Aorta (tissue), 5 donors: Measurements from ENCODE around the gene RTL1. TPM values are rescaled to one million over a fixed set of nuclear protein-coding genes. Genes with fewer than 3 reads are reported as not detected.

ENCODE experiments used
- ATAC-seq: fragments of 200-7000 bp; cut with Tn5 transposase; one replicate; pipeline ENCODE4 v1.9.1; 2022; ENCODE audit warnings: moderate library complexity; ENCODE audit not compliant: low FRiP score
- DNase-seq, 2 donors: peaks; one replicate each; pipeline ENCODE4 v3.0.0-alpha.2; 2020
- H3K27ac ChIP-seq, 2 donors: one replicate each; pipeline ENCODE4 v1.5.1; 2013; ENCODE audit warnings: low read length in 2 of 2, mild to moderate bottlenecking in 2 of 2, moderate library complexity in 2 of 2, control low read depth in 1 of 2, inconsistent platforms in 1 of 2, low read depth in 1 of 2
- H3K27me3 ChIP-seq, 2 donors: one replicate each; pipeline ENCODE4 v1.6.1; 2013; ENCODE audit warnings: control low read depth in 1 of 2, low read length in 1 of 2, mild to moderate bottlenecking in 1 of 2, moderate library complexity in 1 of 2; ENCODE audit not compliant: insufficient read depth in 2 of 2, control insufficient read depth in 1 of 2
- H3K36me3 ChIP-seq, 2 donors: one replicate each; pipeline ENCODE4 v1.6.1; 2013; ENCODE audit warnings: control low read depth in 1 of 2, low read length in 1 of 2, mild to moderate bottlenecking in 1 of 2; ENCODE audit not compliant: insufficient read depth in 2 of 2, control insufficient read depth in 1 of 2
- H3K4me1 ChIP-seq, 2 donors: one replicate each; pipeline ENCODE4 v1.6.1; 2013; ENCODE audit warnings: low read length in 2 of 2, control low read depth in 1 of 2, mild to moderate bottlenecking in 1 of 2, moderate library complexity in 1 of 2; ENCODE audit not compliant: insufficient read depth in 2 of 2, control insufficient read depth in 1 of 2
- H3K4me3 ChIP-seq, 2 donors: one replicate each; pipeline ENCODE4 v1.5.1; 2013; ENCODE audit warnings: low read length in 2 of 2, control low read depth in 1 of 2, mild to moderate bottlenecking in 1 of 2
- H3K9me3 ChIP-seq: one replicate; pipeline ENCODE4 v1.6.1; 2013; ENCODE audit warnings: mild to moderate bottlenecking, low read length; ENCODE audit not compliant: control insufficient read depth
- WGBS, 2 donors: extraction: QIAGEN DNeasy Blood & Tissue Kit; methylation state at CpG; one replicate each; pipeline ENCODE4 v1.1.7; 2013; 5-methylcytosine and 5-hydroxymethylcytosine counted together
- intact Hi-C, 2 donors: fragments of 100-400 bp; cut with DNase I; formaldehyde crosslinking; loops; one replicate each; pipeline versions ENCODE4 v1.14.2 to v1.15.0; 2022
- long read RNA-seq, 2 donors: library from polyadenylated mRNA; unstranded; transcript quantifications; one replicate each; pipeline ENCODE4 v2.0.0, GENCODE V29; 2020 to 2021
- polyA plus RNA-seq, 2 donors: library from polyadenylated mRNA; stranded (reverse); fragments of 200-250 nt; gene quantifications; one replicate each; pipeline ENCODE4 v1.2.3, GENCODE V29; 2013
- total RNA-seq, 2 donors: library from RNA; stranded (reverse); fragmentation: NEBNext Ultra II Directional; extraction: Animal tissue kit (Norgen Biotek cat#: 25700); gene quantifications; one replicate each; pipeline ENCODE4 v1.2.1, GENCODE V29; 2021
- donor health status: healthy with polysubstance abuse.
- donor health status: Bipolar disorder and iron deficiency.
- donor health status: DM: no; HTN: no; CAD: no.
- donor health status: DM: no; HTN: no; CAD: no.
- donor health status: DM: yes; HTN: yes; CAD: no.

The RTL1 gene
- total RNA-seq: not detected
- not detected for polyA plus RNA-seq
- long read RNA-seq, donor 1: 0 reads
- long read RNA-seq, donor 2, partial matches to known transcripts: 0 of 5 reads
- long read RNA-seq, donor 2, other reads (novel, unspliced or antisense): 5 of 5 reads

GRCh38 chr14:100903672-100904185, at the start of gene RTL1:
Gene RTL1 (minus strand): TSS chr14:100903722. CDS start chr14:100884788, 18,934 bp downstream.
- H3K36me3 ChIP-seq: no peaks in the 10 kb centered on the region
- peak in 1 of 2 donors; percentile 65 for DNase-seq
- ATAC-seq: no peak
- H3K27ac ChIP-seq: no peak within 1 kb of the TSS
- 65 to 67% methylated on average over 12 of the region's 12 CpGs for WGBS, 2 donors
- intact Hi-C loops: no loop called here
- H3K9me3 ChIP-seq: no peaks in the 10 kb centered on the region
- no peaks in the 10 kb centered on the region for H3K27me3 ChIP-seq
- H3K4me1 ChIP-seq: no peaks in the 10 kb centered on the region
- no peak within 1 kb of the TSS for H3K4me3 ChIP-seq

DNA sequence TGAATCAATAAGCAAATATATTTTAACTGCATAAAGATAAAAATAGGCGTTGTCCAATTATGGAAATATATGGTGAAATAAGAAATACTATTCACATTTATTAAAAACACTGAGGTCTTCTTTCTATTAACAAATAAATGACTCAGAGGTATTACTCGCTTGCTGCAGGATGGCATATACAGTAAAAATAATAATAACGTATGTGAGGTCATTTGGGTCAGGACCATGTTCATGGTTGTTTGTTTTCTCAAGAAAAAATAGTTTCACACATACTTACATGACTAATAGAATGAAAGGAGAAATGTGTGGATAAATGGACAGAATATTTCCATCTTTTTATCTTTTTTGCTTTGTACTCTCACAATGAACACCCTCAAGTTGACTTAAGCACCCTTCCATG, 46.5 kb upstream of the RTL1 start:
- no peak overlapping the region for H3K4me3 ChIP-seq
- intact Hi-C loops: no loop called here
- no peaks in the 10 kb centered on the region for H3K9me3 ChIP-seq
- no peak overlapping the region for H3K27ac ChIP-seq
- no peaks in the 10 kb centered on the region for H3K36me3 ChIP-seq
- no peaks in the 10 kb centered on the region for H3K4me1 ChIP-seq
- WGBS, 2 donors: 68 to 72% methylated on average over 3 of the region's 3 CpGs
- H3K27me3 ChIP-seq: no peaks in the 10 kb centered on the region
- DNase-seq (no peak), ATAC-seq (no peak)

DNA sequence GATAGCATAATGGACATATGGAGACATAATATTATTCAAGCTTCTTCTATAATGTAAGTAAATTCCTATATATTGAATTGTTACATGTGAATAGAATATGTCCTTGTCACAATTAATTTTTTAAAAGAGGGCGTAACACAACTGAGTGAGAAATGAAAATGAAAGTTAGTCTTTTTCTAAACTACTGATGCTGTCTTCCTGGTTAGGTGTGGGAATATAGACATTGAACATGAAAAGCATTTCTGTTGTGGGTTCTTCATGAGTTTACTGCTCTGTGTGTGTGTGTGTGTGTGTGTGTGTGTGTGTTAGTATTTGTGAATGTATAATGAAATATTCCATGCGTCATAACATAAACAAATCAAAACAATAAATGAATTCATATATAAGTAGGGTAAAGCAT, 40.5 kb upstream of the RTL1 start:
- H3K4me1 ChIP-seq: no peaks in the 10 kb centered on the region
- 90 to 91% methylated on average over 2 of the region's 2 CpGs for WGBS, 2 donors
- H3K27me3 ChIP-seq: no peaks in the 10 kb centered on the region
- intact Hi-C loops: no loop called here
- DNase-seq: no peak
- no peaks in the 10 kb centered on the region for H3K36me3 ChIP-seq
- H3K27ac ChIP-seq: no peak overlapping the region
- no peak for ATAC-seq
- no peaks in the 10 kb centered on the region for H3K9me3 ChIP-seq
- no peak overlapping the region for H3K4me3 ChIP-seq

- Histone ChIP-seq H3K36me3 (no peaks in the 10 kb centered on the region), H3K4me1 (no peaks in the 10 kb centered on the region), H3K27ac (no peak overlapping the region), H3K9me3 (no peaks in the 10 kb centered on the region), H3K4me3 (no peak overlapping the region), H3K27me3 (no peaks in the 10 kb centered on the region)
- intact Hi-C loops: no loop called here
- WGBS, 2 donors: 89 to 90% methylated on average over 2 of the region's 2 CpGs
- DNase-seq (no peak), ATAC-seq (no peak)
Measured at GRCh38 chr14:100930270-100930669, 26.7 kb upstream of the RTL1 start.

- no peak overlapping the region for H3K27ac ChIP-seq
- intact Hi-C loops: no loop called here
- H3K4me3 ChIP-seq: no peak overlapping the region
- 57 to 59% methylated on average over 2 of the region's 2 CpGs for WGBS, 2 donors
- no peaks in the 10 kb centered on the region for H3K36me3 ChIP-seq
- ATAC-seq (no peak), DNase-seq (no peak)
- no peaks in the 10 kb centered on the region for H3K4me1 ChIP-seq
- H3K27me3 ChIP-seq: no peaks in the 10 kb centered on the region
- no peaks in the 10 kb centered on the region for H3K9me3 ChIP-seq
Measured at GRCh38 chr14:100915560-100915959, 12.0 kb upstream of the RTL1 start.

- no peaks in the 10 kb centered on the region for H3K4me1 ChIP-seq
- intact Hi-C loops: no loop called here
- H3K9me3 ChIP-seq: no peaks in the 10 kb centered on the region
- no peaks in the 10 kb centered on the region for H3K36me3 ChIP-seq
- no peaks in the 10 kb centered on the region for H3K27me3 ChIP-seq
- no peak overlapping the region for H3K27ac ChIP-seq
- ATAC-seq (no peak), DNase-seq (no peak)
- WGBS, 2 donors: 67 to 69% methylated on average over 3 of the region's 3 CpGs
- no peak overlapping the region for H3K4me3 ChIP-seq
Measured at GRCh38 chr14:100914597-100915021, 11.1 kb upstream of the RTL1 start.

DNA sequence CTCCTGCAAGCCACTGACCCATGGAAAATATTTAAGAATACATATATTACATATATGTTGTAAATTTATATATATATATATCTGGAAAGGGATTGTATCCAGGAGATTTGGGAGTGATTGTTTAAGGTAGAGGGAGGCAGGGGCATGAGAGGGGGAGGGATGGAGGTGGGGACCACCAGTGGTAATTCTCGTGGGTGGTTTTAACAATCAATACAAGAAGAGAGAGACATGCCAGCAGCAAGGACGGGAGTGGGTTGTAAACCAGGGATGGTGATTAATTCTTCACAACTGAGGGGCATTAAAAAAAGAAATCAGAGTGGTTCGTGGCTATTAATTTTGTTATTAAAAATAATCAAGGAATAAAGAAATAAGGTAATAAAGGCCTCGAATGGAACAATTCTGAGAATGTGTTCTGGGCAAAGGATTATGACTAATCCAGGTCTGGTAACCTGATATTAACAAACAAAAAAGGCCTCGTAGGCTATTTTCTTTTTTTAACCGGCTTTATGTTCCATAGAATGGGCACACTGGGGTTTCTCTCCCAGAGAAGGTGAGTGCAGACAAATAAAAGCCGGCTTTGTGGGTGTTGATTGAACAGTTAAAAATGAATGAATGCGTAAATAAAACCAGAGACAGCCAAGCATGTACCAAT, 8.3 kb upstream of the RTL1 start:
- intact Hi-C loops: no loop called here
- 66 to 67% methylated on average over 8 of the region's 8 CpGs for WGBS, 2 donors
- Histone ChIP-seq H3K27me3 (no peaks in the 10 kb centered on the region), H3K9me3 (no peaks in the 10 kb centered on the region), H3K36me3 (no peaks in the 10 kb centered on the region), H3K27ac (no peak overlapping the region), H3K4me3 (no peak overlapping the region), H3K4me1 (no peaks in the 10 kb centered on the region)
- ATAC-seq: no peak
- DNase-seq: no peak

DNA sequence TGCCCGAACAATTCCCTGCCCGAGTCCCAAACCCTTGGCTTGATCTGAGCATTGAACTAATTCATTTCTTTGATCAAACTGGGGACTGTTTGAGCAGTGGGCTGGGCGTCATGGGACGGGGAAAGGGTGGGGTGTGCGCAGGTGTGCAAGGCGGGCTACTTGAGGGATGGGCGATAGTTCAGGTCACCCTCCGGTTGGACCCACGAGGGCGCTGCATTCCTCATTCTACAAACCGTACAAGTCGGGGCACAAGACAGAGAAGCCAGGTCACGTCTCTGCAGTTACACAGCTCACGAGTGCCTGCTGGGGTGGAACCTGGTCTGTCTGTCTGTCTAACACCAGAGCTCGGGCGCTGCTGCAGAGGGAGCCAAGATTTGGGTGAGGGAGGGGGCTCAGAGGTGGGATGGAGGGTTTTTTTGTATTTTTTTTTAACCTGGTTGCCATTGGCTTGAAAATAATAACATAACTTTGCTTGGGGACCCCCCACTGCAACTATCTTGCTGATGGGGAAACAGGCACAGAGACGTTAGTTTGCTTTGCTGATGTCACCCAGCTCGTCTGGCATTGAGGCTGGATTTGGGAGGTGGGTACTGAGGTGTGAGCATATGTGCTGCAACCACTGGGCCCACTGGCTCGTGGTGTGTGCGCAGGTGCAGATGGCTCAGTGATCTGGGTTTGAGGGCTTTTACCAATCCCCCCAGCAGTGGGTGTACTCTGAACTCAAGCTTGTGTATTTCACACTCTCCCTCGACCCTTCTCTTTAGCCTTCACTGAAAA, 7.6 kb upstream of the RTL1 start:
- ATAC-seq (no peak), DNase-seq (peak in 1 of 2 donors; percentile 61)
- H3K27me3 ChIP-seq: no peaks in the 10 kb centered on the region
- no peak overlapping the region for H3K27ac ChIP-seq
- intact Hi-C loops: no loop called here
- no peaks in the 10 kb centered on the region for H3K4me1 ChIP-seq
- no peaks in the 10 kb centered on the region for H3K36me3 ChIP-seq
- H3K4me3 ChIP-seq: no peak overlapping the region
- no peaks in the 10 kb centered on the region for H3K9me3 ChIP-seq
- 85% methylated on average over 21 of the region's 21 CpGs for WGBS, 2 donors
